Glutamatergic neuron (in vitro differentiated cells): ENCODE data around the gene FAM222B. TPM values are rescaled to one million over a fixed set of nuclear protein-coding genes. Genes with fewer than 3 reads are reported as not detected.

Experiments
- DNase-seq: peaks from one replicate; pipeline ENCODE4 v3.0.0; 2022
- H3K27ac Mint-ChIP-seq: one replicate; pipeline ENCODE4 v1.8.0; 2020; ENCODE audit warnings: mild to moderate bottlenecking, mixed read lengths, inconsistent platforms; ENCODE audit not compliant: unreplicated experiment
- H3K27me3 Mint-ChIP-seq: one replicate; pipeline ENCODE4 v1.8.0; 2020; ENCODE audit warnings: mild to moderate bottlenecking, moderate library complexity, mixed read lengths, inconsistent platforms; ENCODE audit not compliant: unreplicated experiment
- H3K36me3 Mint-ChIP-seq: one replicate; pipeline ENCODE4 v1.8.0; 2020; ENCODE audit warnings: mild to moderate bottlenecking, mixed read lengths, inconsistent platforms; ENCODE audit not compliant: unreplicated experiment
- H3K4me1 Mint-ChIP-seq: one replicate; pipeline ENCODE4 v1.8.0; 2020; ENCODE audit warnings: mild to moderate bottlenecking, low read depth, mixed read lengths, inconsistent platforms; ENCODE audit not compliant: unreplicated experiment
- H3K4me3 Mint-ChIP-seq: one replicate; pipeline ENCODE4 v1.8.0; 2020; ENCODE audit warnings: mild to moderate bottlenecking, mixed read lengths, inconsistent platforms; ENCODE audit not compliant: unreplicated experiment
- H3K9me3 Mint-ChIP-seq: one replicate; pipeline ENCODE4 v1.8.0; 2020; ENCODE audit warnings: mild to moderate bottlenecking, moderate library complexity, mixed read lengths, inconsistent platforms; ENCODE audit not compliant: unreplicated experiment
- total RNA-seq: library from RNA; stranded (reverse); fragmentation: NEBNext Ultra II Directional; extraction: Animal tissue kit (Norgen Biotek cat#: 25700); gene quantifications from one replicate; pipeline ENCODE4 v1.2.1, GENCODE V29; 2021; ENCODE audit not compliant: unreplicated experiment
- TF ChIP-seq, protein P1 (sequence below): fragments of 200-600 bp; sonication (generic); IDR thresholded peaks from one replicate; pipeline ENCODE4 v1.5.0; 2021; ENCODE audit not compliant: partially characterized antibody, unreplicated experiment

FAM222B gene
- total RNA-seq, 1 donor from 2014 or later: 44.0 TPM

DNA sequence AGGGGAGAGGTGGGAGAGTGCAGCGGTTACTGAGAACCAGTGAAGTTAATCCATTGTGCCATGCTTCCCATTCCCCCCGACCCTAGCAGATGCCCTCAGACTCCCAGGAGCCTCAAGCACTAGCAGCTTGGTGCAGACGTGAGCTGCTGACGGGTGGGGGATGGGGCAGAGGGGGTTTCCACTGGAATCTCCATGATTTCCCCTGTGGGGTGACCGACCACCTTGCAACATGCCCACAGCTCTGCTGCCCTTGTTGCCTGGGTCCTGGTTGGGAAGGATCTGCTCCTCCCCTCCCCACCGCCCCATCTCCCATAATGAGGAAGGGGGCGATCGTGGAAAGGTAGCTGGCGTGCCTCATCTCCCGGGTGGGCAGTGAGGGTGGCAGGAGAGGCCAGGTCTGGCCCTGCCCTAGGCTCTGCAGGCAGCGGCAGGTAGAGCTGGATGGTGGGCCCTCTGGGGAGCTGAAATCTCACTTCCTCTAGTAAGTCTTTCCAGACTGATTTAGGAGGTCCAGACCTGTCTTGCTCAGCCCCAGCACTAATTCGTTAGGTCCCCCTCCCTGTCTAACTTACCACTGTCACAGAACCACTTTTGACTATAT lies 45.4 kb upstream of the FAM222B start:
- H3K4me3 Mint-ChIP-seq: no peak overlapping the region
- TF ChIP-seq, protein P1, sequence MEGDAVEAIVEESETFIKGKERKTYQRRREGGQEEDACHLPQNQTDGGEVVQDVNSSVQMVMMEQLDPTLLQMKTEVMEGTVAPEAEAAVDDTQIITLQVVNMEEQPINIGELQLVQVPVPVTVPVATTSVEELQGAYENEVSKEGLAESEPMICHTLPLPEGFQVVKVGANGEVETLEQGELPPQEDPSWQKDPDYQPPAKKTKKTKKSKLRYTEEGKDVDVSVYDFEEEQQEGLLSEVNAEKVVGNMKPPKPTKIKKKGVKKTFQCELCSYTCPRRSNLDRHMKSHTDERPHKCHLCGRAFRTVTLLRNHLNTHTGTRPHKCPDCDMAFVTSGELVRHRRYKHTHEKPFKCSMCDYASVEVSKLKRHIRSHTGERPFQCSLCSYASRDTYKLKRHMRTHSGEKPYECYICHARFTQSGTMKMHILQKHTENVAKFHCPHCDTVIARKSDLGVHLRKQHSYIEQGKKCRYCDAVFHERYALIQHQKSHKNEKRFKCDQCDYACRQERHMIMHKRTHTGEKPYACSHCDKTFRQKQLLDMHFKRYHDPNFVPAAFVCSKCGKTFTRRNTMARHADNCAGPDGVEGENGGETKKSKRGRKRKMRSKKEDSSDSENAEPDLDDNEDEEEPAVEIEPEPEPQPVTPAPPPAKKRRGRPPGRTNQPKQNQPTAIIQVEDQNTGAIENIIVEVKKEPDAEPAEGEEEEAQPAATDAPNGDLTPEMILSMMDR: no peak
- peaks cover 4% of the 10 kb centered on the region for H3K4me1 Mint-ChIP-seq
- H3K27me3 Mint-ChIP-seq: peaks cover 5% of the 10 kb centered on the region
- peaks cover 5% of the 10 kb centered on the region for H3K9me3 Mint-ChIP-seq
- peak; percentile 39 for DNase-seq
- no peak overlapping the region for H3K27ac Mint-ChIP-seq
- peaks cover 4% of the 10 kb centered on the region for H3K36me3 Mint-ChIP-seq

DNA sequence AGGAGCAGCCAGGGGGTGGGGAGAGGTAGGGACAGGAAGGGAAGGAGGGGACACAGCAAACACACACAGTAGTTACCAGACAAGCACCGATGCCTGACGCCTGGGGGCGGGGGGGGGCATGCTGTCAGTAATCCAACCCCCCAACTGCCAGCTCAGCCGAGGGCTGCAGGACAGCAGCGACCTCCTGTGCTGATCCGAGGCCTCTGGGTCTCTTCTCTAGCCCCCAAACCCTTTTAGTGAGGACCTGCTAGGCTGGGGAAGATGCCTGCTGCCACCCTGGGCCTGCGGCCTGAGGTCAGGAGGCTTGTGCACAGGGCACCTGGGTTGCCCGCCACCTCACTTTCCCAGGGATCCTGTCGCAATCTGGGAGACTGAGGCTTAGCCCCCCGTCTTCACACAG lies 43.4 kb upstream of the FAM222B start:
- H3K36me3 Mint-ChIP-seq: peaks cover 7% of the 10 kb centered on the region
- H3K4me1 Mint-ChIP-seq: peaks cover 4% of the 10 kb centered on the region
- H3K9me3 Mint-ChIP-seq: peaks cover 3% of the 10 kb centered on the region
- TF ChIP-seq, protein P1: no peak
- H3K4me3 Mint-ChIP-seq: no peak overlapping the region
- no peak overlapping the region for H3K27ac Mint-ChIP-seq
- peaks cover 8% of the 10 kb centered on the region for H3K27me3 Mint-ChIP-seq
- no peak for DNase-seq

DNA sequence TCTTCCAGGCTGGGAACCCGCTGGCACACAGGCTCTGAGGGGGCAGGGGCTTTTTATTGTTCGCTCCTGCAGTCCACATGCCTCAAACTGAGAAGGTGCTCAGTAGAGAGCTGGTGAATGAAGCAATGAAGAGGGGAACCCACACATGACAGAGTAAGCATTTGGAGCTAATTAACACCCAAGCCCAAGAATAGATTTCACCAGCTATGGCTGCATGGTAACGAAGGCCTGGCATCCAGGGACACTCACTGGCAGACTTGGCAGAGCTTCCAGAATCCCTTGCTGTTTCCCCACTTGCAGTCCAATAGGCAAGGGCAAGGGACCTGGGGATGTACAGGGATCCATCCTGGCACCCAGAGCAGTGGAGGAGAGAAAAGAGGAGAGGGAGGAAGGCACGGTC lies 42.8 kb upstream of the FAM222B start:
- TF ChIP-seq, protein P1: no peak
- Mint-ChIP-seq H3K4me3 (no peak overlapping the region), H3K4me1 (peaks cover 4% of the 10 kb centered on the region), H3K27ac (no peak overlapping the region), H3K36me3 (peaks cover 6% of the 10 kb centered on the region), H3K9me3 (peaks cover 3% of the 10 kb centered on the region), H3K27me3 (peaks cover 8% of the 10 kb centered on the region)
- DNase-seq: no peak

DNA sequence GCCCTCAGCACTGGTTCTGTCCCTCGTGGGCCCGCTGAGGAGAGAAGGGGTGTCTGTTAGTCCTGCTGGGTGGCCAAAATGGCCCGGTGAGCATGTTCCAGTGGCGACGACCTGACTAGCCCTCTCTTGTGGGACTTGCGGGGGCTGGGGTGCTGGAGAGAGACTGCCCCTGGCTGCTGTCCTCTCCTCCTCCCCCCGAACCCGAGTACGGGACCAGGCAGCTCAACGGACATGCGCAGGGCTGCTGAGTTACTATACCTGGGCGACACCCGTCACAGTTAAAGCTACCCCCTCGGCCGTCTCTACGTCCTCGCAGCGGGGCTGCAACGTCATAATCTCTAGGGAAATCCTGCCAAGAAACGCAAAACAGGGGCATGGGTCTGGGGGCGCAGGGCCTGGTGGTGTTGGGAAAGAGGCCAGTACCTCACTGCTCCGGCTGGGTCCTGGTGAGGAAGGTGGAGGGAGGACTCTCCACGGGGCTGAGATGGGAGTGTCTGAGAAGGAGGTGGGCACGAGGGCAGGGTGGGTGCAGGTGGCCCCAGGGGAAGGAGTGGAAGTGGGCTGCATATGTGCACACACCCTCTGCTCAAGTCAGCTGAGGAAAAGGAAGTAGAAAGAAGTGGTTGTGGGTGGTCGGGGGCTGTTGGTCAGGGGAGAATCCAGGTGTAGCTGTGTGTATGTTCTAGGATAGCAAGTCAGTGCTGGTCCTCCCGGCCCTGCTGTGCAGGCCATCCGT lies 41.5 kb upstream of the FAM222B start:
- Mint-ChIP-seq H3K4me1 (peaks cover 4% of the 10 kb centered on the region), H3K27me3 (peaks cover 8% of the 10 kb centered on the region), H3K9me3 (peaks cover 7% of the 10 kb centered on the region), H3K27ac (no peak overlapping the region), H3K4me3 (no peak overlapping the region), H3K36me3 (peaks cover 11% of the 10 kb centered on the region)
- no peak for DNase-seq
- TF ChIP-seq, protein P1: no peak
